Activated T-helper 9 cell treated with anti-CD3 and anti-CD28 coated beads, Interleukin-2, amount 50 U/mL, for 16 hours (primary cell): ENCODE data around the gene SSPN.

Experiments
- DNase-seq: peaks from one replicate; pipeline ENCODE4 v3.0.0-alpha.2; 2020; ENCODE audit warnings: low read depth

The SSPN gene

GRCh38 chr12:26286186-26286585 lies 90.8 kb downstream of the SSPN start:
- no peak for DNase-seq

GRCh38 chr12:26287671-26288381 lies 92.5 kb downstream of the SSPN start:
- DNase-seq, result no peak

- no peak for DNase-seq
These were observed 95.2 kb downstream of the SSPN start for GRCh38 chr12:26290565-26290964.

GRCh38 chr12:26292596-26292995 lies 97.2 kb downstream of the SSPN start:
- DNase-seq, result no peak

- DNase-seq, result no peak
These were observed 98.2 kb downstream of the SSPN start for GRCh38 chr12:26293612-26294011.

- no peak for DNase-seq
These were observed 99.6 kb downstream of the SSPN start for GRCh38 chr12:26295001-26295400.

- DNase-seq, result no peak
These were observed 102.2 kb downstream of the SSPN start for GRCh38 chr12:26297396-26298070.

- no peak for DNase-seq
These were observed 103.6 kb downstream of the SSPN start for GRCh38 chr12:26298785-26299621.

- DNase-seq, result no peak
These were observed 104.4 kb downstream of the SSPN start for GRCh38 chr12:26299751-26300150.
